Measurements from ENCODE around the gene C10orf53.
"Not testable (repeated sequence)": the region's sequence is repeated elsewhere in the genome, so short reads cannot be mapped to it uniquely, and the experiment has no call there.

Gene C10orf53

DNA sequence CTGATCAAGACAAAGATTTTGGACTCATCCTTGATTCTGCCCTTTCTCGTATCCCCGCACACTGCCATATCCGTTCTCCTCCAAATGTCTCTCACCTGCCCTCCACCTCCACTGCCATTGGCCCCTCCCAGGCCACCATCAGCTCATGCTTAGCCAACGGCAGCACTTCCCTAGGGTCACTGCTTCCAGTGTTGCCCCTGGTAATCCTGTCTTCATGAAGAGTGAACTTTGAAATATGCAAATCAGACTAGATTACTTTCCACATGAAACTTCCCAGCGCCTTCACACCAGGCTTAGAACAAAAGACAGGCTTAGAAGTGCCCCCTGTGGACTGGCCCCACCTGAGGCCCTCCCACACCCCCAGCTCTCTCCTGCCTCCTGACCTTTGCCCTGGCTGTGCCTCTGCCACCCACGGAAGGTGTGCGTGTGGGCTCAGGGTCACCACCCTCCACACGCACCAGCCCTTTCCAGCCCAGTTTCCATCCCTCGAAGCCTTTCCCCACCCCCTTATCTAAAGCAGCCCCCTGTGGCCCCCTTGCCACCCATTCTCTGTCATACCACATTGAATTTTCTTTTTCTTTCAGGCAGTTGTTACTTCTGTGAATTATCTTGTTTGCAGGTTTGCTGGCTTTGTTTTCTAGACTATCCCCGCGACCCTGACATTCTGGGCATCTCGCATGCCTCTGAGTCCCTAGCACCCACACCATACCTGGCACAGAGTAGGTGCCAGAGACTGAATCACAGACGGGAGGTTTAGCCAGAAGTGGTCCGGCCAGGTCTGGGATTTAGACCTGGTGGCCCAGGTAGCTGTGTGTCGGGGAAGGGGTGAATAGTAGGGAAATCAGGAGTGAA is 26.8 kb upstream of the C10orf53 start:
- no peak for DNase-seq

- no peak for DNase-seq
Observed at GRCh38 chr10:49653273-49653929, 26.1 kb upstream of the C10orf53 start.

DNA sequence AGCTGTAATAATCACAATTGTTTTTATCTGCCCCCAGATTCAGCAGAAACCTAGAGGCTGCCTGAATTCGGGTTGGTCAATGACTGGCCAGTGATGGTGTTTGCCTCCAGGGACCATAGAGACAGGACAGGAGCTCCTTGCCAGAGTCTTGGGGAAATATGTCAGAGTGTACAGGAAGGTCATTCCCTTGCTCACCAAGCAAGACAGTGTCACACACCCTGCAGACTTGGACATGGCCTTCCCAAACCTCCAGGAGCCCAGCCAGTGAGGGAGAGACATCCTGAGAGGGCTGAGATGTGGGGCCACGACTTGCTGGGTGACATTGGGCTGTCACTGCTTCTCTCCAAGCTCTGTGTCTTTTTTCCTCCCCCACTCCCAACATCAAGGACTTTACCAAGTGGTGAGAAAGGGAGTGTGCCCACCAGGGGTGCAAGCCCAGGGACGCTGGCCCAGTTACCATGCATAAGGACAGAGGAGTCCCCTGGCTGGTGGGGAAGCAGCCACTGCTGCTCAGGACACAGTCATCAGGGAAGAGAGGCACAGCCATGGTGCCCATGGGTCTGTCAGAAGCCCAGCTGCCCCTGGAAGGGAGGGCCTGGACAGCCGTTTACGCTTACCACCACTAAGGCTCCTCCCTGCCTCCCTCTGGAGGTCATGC is 25.3 kb upstream of the C10orf53 start:
- no peak for DNase-seq

DNA sequence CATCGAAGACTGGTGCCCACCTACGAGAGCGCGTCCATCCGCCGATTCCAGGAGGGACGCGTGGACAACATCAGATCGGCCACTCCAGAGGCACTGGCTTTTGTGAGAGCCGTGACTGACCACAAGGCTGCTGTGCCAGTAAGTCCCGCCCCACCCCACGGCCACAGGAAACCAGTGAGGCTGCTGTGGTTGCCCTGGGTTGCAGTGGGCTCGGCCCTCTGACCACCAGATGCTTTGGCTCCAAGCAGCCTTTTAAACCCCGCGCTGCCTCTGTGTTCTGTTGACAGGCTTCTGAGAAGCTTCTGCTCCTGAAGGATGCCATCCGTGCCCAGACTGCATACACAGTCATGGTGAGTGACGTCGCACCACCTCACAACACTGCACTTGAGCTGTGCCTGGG is 24.4 kb upstream of the C10orf53 start:
- no peak for DNase-seq

- DNase-seq = no peak
Observed at GRCh38 chr10:49656845-49657493, 22.5 kb upstream of the C10orf53 start.

DNA sequence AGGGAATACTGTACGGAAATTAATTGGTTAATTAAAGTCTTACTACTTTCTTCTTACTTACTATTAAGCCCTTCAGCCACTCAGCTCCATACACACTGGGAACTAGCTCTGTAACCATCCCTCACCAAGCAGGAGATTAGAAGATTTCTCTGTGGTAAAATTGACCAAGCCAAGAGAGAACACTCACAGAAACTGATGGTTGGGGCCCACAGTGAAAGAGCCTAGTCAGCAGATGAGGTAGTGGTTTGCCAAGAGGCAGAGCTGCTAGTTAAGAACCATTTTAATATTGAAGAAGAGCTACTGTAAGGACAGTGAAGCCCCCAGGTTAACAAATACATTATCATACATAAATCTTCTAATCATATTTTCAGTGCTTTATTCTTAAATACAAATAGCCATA is 21.8 kb upstream of the C10orf53 start:
- no peak for DNase-seq

DNA sequence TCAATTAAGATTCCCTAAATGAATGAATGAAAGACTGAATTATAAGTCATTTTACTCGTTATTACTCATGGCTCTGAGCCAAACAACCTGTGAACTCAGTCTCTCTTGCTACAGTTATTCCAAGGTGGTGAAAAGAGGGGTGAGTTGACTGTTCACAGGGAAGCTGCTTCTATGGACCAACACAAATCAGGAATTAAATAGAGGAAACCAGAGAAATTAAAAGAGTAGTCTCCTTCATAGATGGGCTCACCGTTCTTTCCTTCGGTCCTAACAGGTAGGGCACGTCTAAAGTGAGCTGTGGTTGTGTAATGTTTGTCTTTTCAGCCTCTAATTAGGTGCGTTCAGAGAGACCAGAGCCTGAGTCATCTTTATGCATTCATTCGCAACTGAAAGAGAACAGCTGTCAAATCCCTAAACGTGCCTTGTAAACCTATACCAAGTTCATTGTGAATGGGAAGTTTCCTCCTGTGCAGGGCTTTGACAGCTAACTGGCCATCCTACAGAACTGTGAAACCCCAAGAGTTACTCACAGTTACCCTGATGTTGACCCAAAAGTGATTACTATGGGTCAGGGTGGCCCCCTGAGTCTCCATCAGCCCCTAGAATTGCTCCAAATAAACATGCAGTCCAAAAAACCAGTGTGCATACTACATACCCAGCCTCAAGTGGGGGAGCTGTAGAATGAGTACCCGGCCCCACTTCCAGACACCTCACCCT is 18.2 kb upstream of the C10orf53 start:
- DNase-seq = no peak

DNA sequence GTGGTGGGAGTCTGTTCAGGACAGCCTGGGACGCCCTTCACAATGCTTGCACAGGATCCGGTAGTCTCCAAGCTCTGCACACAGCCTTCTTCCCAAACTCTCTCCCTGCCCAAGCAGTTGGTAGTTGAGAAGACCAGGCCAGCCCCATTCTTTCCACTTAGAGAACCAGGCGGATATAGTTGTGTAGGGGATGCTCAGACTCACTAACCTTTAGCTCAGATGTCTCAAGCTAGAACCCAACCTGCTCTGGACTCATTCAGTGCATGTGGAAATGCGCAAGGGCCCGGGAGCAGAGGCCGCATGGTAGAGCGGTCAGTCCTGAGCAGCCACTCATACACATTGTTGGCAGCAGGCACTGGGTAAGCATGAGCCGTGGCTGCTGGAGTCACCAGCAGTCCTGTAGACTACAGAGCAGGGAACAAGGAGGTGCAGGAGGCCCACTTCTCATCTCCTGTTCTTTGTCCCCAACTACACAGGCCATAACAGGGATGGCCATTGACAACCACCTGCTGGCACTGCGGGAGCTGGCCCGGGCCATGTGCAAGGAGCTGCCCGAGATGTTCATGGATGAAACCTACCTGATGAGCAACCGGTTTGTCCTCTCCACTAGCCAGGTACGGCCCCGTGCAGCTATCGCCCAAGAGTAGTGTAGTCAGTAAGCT is 17.2 kb upstream of the C10orf53 start:
- DNase-seq = no peak

DNA sequence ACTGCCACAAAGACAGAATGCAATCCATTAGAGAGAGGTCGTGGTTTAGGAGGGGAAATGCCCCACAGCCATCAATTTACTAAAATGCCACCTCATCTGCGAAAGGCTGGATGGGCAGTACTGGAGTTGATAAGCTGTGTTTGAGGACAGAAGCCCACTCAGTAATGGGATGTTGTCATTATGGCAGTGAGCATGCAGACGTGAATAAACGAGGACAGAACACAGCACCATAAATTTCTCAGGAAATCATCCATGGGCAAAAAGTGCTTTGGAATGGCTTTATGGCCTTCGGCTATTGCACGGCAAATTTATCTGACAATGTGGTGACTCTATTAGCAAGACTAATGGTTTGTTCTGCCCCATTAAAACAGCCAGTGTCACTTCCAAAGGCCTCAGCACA is 15.9 kb upstream of the C10orf53 start:
- no peak for DNase-seq

- DNase-seq = no peak
Observed at GRCh38 chr10:49664006-49664841, 15.2 kb upstream of the C10orf53 start.

DNA sequence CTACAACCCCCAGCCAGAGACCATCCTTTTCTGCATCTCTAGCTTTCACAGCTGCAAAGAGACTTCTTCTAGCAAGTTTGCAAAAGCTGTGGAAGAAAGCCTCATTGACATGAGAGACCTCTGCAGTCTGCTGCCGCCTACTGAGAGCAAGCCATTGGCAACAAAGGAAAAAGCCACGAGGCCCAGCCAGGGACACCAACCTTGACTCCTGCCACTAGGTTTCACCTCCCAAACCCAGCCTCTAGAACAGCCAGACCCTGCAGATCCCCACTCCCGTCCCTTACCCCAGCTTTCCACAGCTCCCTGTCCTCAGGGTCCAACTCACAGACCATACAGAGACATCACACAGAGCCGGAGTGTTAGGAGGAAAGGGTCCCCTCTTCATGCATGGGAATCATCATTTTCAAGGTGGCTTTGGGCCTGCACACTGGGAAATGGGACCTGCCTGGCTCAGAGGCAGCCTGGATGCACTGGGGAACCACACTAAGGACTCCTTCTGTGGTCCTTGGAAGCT is 14.6 kb upstream of the C10orf53 start:
- DNase-seq = no peak

GRCh38 chr10:49666054-49666615 is 13.3 kb upstream of the C10orf53 start:
- DNase-seq = no peak

- DNase-seq = no peak
Observed at GRCh38 chr10:49666685-49667084, 12.8 kb upstream of the C10orf53 start.

DNA sequence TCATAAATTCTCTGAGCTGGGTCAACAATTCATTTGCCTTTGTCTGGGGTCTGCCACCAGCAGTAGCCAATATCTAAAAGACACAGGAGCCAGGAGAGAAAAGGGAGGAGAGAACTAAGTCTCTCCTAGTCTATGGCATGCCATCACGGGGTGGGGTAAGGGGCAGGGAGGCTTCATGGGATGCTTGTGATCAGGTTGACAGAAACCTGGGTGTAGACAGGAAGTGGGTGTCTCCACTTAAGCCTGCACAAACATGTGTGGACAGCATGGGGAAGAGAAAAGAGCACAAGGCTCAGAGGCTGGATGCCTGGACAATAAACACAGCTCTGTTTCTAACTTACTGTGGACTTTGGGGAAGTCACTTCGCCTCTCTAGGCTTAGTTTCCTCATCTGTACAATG is 11.5 kb upstream of the C10orf53 start:
- DNase-seq = no peak

DNA sequence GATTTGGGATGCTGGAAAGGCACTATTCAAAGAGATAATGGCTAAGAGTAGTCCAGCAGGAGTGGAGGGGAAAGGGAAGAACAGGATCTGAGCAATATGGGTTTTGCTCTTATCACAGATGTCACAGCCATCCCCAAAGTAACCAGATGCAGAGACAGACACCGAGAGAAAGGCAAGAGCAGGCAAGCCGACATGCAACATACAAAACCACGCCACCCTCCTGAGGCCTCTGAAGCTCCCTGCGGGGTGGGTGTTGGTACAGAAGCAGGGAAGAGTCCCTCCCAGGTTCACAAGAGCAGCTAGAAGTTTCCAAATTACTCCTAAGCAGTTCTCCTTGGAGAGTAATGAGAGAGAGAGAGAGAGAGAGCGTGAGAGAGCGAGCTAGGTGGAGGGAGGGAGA is 10.8 kb upstream of the C10orf53 start:
- DNase-seq = no peak

DNA sequence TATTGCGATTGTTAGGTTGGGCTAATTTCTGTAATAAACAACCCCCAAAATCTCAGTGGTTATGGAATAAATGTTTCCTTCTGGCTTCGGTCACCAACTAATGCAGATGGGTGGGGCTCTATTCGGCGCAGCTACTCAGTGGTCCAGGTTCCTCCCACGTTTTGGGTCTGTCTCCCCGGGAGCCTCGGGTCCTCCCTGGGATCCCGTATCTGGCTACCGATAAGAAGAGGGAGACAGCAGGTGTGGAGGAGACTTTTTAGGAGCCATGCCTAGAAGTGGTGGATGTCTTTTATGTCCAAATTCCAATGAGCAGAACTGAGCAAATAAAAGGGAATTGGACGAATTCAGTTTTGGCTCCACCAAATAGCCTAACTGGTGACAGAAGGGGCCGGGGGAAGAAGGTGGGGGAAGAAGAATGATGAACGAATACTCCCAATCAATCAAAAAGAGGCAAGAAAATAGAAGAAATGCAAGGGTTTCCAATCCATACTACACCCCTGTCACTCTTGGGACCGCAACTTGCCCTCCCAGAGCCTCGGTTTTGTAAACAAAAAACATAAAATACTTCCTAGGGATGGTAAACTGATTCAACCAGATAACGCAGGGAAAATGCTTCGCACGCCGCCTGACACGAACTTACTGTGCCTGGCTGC is 498 bp upstream of the C10orf53 start:
- DNase-seq = no peak

DNA sequence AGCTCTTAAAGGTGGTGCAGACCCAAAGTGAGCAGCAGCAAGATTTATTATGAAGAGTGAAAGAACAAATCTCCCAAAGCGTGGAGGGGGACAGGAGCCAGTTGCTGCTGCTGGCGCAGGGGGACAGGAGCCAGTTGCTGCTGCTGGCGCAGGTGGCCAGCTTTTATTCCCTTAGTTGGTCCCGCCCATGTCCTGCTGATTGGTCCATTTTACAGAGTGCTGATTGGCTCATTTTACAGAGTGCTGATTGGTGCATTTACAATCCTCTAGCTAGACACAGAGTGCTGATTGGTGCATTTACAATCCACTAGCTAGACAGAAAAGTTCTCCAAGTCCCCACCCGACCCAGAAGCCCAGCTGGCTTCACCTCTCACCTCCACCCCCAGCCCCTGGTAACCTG is 3.0 kb downstream of the C10orf53 start:
- DNase-seq = not testable (repeated sequence)

GRCh38 chr10:49682879-49683278 is 3.4 kb downstream of the C10orf53 start:
- DNase-seq = no peak

DNA sequence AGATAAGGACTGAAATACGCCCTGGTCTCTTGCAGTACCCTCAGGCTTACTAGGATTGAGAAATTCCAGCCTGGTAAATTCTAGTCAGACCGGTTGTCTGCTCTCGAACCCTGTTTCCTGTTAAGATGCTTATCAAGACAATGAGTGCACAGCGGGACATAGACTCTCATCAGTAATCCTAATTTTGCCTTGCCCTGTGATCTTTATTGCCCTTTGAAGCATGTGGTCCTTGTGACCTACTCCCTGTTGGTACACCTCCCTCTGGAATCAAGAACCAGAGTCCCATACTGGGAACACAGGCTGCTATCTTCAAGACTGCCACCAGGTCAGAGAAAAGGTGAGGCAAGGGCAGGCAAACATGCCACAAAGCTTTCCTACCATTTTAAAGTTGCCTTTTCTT is 7.2 kb downstream of the C10orf53 start:
- DNase-seq = no peak

GRCh38 chr10:49688261-49688846 is 8.9 kb downstream of the C10orf53 start:
- DNase-seq = no peak
